ENCODE measurements around the gene SLC39A5.
"Not testable (repeated sequence)": the region's sequence is repeated elsewhere in the genome, so short reads cannot be mapped to it uniquely, and the experiment has no call there.

Gene SLC39A5

DNA sequence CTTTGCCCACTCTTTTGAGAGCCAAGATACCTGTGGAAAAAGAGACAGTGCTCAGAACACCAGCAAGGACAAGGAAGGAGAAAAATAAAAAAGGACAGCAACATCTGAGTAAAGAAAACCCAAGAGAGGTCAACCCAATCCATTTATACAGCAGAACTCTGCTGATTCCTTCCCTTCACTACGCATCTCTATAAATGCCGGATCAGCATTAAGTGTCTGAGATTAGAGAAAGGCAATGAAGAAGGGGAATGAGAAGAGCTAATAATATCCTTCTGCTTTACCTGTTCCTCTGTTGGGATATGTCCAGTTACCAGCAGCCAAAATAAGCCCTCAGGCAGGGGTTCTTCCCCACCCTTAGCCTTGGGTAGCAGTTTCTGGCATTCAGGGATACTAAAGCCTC lies 52.7 kb downstream of the SLC39A5 start:
- no peak for DNase-seq

DNA sequence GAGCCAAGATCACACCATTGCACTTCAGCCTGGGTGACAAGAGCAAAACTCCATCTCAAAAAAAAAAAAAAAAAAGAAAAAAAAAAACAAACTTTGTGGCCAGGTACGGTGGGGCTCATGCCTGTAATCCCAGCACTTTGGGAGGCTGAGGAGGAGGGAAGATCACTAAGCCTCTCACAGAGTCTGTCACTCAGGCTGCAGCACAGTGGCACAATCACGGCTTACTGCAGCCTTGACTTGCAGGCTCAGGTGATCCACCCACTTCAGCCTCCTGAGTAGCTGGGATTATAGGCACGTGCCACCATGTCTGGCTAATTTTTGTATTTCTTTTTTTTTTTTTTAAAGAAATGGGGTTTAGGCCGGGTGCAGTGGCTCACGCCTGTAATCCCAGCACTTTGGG lies 54.4 kb downstream of the SLC39A5 start:
- not testable (repeated sequence) for DNase-seq

DNA sequence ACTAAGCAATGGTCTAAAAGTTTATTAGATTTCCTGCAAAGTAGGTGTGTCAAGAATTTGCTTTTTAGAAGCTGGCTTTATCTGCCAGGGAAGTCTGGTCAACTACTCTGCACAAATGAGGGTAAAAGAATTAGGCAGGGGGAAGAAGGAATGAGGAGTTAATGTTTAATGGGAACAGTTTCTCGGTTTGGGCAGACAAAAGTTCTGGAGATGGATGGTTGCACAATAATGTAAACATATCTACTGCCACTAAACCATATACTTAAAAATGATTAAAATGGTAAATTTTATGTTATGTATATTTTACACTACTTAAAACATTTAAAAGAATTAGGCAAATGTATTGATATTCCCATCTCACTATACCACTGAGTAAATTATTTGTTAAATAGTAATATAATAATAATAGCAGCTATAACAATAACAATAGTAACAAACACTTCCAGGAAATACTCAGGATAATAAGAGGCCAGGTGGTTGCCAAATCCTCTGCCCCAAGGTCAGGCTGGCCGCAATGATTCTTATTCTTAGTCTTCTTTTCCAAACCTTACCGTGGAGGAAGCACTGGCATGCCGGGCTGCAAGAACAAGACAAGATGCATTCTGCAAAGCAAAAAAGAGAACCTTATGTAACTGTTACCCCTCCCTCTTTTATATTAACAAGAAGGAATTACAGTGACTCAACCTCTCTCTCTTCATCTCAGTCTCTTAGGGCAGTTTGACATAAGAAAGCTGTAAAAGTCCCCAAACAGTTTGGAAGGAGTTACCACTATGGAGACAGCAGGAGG lies 56.4 kb downstream of the SLC39A5 start:
- DNase-seq = no peak
